ENCODE results near the gene ARID3C. TPM values are rescaled to one million over a fixed set of nuclear protein-coding genes. Genes with fewer than 3 reads are reported as not detected.

The ARID3C gene
- total RNA-seq, 4 donors from 2014 or later: not detected

DNA sequence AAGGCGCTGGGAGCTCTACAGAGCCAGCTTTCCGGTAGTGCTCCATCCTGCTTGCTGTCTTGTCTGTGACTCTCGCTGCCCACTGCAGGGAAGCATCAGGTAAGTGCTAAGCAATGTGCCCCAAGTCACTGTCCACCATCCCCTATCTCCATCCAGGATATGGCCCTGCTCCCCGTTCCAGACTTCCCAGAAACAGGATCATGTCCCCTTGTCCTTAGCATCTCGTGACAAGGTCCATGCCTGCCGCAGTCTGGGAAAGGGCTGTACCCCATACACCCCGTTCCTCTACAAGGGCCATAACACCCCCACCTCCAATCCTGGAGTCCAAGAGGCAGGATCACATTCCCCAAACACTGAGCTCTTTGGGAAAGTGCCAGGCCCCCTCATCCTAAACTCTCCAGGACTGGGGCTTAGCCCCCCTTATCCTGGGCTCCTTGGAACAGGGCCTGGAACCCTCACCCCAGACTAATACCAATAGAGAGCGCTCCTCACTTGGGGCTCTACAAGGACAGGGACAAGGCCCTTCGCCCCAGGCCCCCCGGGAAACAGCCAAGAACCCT, 17.5 kb downstream of the ARID3C start:
- TF ChIP-seq, protein P1, sequence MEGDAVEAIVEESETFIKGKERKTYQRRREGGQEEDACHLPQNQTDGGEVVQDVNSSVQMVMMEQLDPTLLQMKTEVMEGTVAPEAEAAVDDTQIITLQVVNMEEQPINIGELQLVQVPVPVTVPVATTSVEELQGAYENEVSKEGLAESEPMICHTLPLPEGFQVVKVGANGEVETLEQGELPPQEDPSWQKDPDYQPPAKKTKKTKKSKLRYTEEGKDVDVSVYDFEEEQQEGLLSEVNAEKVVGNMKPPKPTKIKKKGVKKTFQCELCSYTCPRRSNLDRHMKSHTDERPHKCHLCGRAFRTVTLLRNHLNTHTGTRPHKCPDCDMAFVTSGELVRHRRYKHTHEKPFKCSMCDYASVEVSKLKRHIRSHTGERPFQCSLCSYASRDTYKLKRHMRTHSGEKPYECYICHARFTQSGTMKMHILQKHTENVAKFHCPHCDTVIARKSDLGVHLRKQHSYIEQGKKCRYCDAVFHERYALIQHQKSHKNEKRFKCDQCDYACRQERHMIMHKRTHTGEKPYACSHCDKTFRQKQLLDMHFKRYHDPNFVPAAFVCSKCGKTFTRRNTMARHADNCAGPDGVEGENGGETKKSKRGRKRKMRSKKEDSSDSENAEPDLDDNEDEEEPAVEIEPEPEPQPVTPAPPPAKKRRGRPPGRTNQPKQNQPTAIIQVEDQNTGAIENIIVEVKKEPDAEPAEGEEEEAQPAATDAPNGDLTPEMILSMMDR (IDR thresholded peaks at IDR 0.05; ENCODE audit: low read depth): no peak

DNA sequence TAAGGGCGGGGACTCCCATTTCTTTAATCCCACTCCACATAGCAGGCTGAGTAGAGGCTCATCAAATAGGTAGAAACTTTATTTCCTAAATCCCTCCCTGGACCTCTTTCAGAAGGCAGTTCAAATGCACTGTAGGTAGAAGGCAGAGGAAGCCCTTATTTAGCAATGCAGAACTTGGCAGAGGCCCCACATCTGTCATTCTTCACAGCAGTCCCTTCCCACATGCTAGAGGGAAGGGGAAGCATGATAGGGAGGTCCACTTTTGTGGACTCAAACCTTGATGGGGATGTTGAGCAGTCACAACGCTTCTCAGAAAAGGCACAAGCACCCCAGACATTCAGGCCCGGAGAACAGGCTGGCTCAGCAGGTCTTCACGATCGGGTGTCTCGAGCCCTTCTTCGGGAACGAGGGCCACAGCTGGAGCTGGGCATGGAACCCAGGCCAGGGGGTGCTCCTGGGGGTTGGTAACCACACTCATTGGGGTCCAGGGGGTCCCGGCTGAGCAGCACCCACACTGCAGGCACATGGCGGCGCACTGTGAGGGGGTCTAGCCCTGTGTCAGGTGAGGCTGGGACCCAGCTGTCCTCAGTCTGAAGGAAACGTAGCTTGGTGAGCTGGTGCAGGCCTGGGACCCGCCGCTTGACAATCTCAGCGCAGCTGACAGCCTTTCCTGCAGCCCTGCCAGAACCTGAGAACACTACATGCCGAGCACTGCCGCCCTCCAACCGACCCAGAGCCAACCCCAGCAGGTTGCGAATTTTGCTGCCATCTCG, 18.2 kb downstream of the ARID3C start:
- TF ChIP-seq, protein P1 (IDR thresholded peaks at IDR 0.05; ENCODE audit: low read depth): no peak

DNA sequence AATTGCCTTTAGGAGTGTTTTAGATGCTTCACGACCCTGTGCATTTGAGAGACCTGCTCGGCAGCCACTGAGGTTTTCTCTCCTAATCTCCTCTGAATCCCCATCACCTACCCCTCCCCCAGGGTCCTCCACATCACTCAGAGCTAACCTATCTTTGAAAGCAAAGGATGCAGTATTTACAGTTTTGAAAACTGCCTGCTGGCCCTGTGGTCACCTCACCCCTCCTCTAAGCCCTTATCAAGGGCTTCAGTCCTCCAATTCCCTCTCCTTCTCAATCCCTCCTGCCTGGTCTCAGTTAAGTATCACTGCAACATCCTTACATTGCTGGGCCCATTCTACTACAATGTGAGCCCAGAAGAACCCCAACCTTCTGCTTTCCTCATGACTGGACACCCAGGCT, 21.5 kb downstream of the ARID3C start:
- TF ChIP-seq, protein P1 (IDR thresholded peaks at IDR 0.05; ENCODE audit: low read depth): no peak

DNA sequence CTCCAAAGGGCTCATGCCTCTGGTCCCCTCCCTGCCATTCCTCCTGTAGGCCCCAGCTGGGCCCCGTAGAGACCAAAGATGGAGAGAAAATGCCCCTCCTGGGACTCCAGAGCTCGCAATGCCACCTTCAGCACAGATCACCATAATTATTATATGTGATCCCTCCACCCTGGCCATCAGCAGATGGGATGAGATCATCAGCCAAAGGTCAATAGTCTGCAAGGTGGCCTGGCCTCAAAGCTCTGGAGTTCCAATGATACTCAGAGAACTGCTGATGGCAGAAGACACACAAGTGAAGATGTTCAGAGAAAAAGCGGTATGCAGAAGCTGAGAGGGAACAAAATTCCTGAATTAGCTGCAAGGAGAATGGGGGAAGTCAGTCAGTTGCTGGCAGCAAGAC, 22.0 kb downstream of the ARID3C start:
- TF ChIP-seq, protein P1 (IDR thresholded peaks at IDR 0.05; ENCODE audit: low read depth): no peak

DNA sequence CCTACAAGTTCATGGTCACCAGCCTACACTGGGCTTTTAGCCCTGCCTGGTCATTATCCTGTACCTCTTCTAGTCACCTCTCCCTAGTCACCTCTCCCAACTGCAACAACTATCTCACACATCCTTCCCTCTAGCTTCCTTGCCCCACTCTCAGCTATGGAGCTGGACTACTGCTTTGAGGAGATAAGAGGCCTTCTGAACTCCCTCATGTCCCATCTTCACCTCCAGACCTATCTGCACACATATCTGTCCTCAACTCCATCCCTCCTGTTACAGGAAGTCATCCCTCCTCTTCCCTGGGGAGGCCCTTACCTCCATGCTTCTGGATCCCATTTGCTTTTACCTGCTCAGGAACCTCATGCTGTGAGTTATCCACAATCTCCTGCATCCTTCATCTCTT, 22.7 kb downstream of the ARID3C start:
- TF ChIP-seq, protein P1 (IDR thresholded peaks at IDR 0.05; ENCODE audit: low read depth): no peak

DNA sequence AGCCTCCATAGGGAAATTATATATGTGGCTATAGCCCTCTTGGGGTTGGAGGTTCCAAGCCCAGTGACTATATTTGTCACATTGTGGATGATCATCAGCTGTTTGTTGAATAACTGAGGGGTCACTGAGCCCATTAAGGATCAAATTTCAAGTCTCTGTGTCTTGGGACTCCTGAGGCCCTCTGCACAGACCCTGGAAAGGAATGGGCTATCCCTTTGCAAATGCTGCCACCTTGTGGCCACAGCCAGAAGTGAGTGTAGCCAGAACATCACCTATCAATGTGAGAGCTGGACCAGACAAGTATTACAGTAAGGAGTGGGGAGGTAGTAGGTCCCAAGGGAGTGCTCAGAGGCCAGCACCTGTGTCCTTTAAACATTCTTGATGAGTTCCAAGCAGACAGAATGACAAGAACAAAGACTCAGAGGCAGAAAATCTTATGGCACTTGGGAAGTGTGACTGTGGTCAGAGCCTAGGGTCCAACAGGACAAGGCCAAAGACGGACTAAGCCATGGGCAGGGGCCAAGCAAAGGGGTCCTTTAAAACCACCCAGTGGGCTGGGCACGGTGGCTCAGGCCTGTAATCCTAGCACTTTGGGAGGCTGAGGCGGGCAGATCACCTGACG, 25.1 kb downstream of the ARID3C start:
- TF ChIP-seq, protein P1 (IDR thresholded peaks at IDR 0.05; ENCODE audit: low read depth): no peak

DNA sequence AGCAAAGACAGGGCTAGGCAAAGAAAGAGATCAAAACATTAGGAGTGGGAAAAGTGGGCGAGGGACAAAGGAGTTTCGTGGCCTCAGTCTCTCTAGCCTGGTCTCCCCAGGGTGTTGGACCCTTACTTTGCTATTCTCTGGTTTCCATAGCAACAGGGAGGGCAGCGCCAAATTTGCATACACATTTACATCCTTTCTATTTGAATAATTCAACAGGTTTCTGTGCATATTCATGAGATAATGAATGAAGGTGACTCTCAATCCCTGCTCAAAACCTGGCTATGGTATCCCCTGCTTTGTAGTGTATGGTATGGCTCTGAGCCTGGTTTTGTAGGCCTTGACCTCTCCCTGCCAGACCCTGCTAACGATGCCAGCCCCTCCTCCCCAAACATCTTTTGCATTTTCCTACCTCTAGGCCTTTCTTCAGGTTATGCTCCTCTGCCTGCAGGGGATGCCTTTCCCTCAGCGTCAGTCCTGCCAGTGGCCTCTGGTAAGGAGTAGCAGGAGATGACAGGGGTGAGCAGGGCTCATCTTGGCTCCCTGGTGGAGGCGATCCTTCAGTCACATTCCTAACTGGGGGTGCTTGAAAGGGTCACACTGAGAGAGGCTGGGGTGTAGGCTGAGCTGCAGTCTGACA, 26.8 kb downstream of the ARID3C start:
- TF ChIP-seq, protein P1 (IDR thresholded peaks at IDR 0.05; ENCODE audit: low read depth): no peak
